ENCODE data around the gene SIM2.

SIM2 gene

GRCh38 chr21:36694031-36694515 lies 4.8 kb upstream of the SIM2 start:
- no peak overlapping the region for H3K4me3 ChIP-seq (ENCODE audit: low read length in 2 of 2)
- no peaks in the 10 kb centered on the region for H3K36me3 ChIP-seq (ENCODE audit: control insufficient read depth in 2 of 2, insufficient read depth in 2 of 2, low read length in 2 of 2)
- H3K9ac ChIP-seq (ENCODE audit: low read depth in 1 of 2, low read length in 2 of 2) = no peak overlapping the region
- H3K27ac ChIP-seq (ENCODE audit: low read depth in 2 of 2, low read length in 2 of 2) = no peak overlapping the region
- no peaks in the 10 kb centered on the region for H3K9me3 ChIP-seq (ENCODE audit: control insufficient read depth in 2 of 2, low read length in 2 of 2)
- H3K4me1 ChIP-seq (ENCODE audit: control insufficient read depth in 2 of 2, insufficient read depth in 2 of 2, low read length in 2 of 2) = peaks cover 0 to 5% of the 10 kb centered on the region in 2 donors
- H3K27me3 ChIP-seq (ENCODE audit: control insufficient read depth in 2 of 2, insufficient read depth in 2 of 2, low read length in 2 of 2) = peaks cover 74 to 88% of the 10 kb centered on the region in 2 donors

GRCh38 chr21:36694593-36695282 lies 4.2 kb upstream of the SIM2 start:
- H3K9me3 ChIP-seq (ENCODE audit: control insufficient read depth in 2 of 2, low read length in 2 of 2) = no peaks in the 10 kb centered on the region
- H3K9ac ChIP-seq (ENCODE audit: low read depth in 1 of 2, low read length in 2 of 2) = no peak overlapping the region
- H3K27ac ChIP-seq (ENCODE audit: low read depth in 2 of 2, low read length in 2 of 2) = no peak overlapping the region
- no peak overlapping the region for H3K4me3 ChIP-seq (ENCODE audit: low read length in 2 of 2)
- peaks cover 71 to 88% of the 10 kb centered on the region in 2 donors for H3K27me3 ChIP-seq (ENCODE audit: control insufficient read depth in 2 of 2, insufficient read depth in 2 of 2, low read length in 2 of 2)
- peaks cover 0 to 10% of the 10 kb centered on the region in 2 donors for H3K4me1 ChIP-seq (ENCODE audit: control insufficient read depth in 2 of 2, insufficient read depth in 2 of 2, low read length in 2 of 2)
- H3K36me3 ChIP-seq (ENCODE audit: control insufficient read depth in 2 of 2, insufficient read depth in 2 of 2, low read length in 2 of 2) = no peaks in the 10 kb centered on the region

- no peak overlapping the region for H3K27ac ChIP-seq (ENCODE audit: low read depth in 2 of 2, low read length in 2 of 2)
- no peak overlapping the region for H3K4me3 ChIP-seq (ENCODE audit: low read length in 2 of 2)
- peaks cover 70 to 88% of the 10 kb centered on the region in 2 donors for H3K27me3 ChIP-seq (ENCODE audit: control insufficient read depth in 2 of 2, insufficient read depth in 2 of 2, low read length in 2 of 2)
- no peaks in the 10 kb centered on the region for H3K36me3 ChIP-seq (ENCODE audit: control insufficient read depth in 2 of 2, insufficient read depth in 2 of 2, low read length in 2 of 2)
- no peak overlapping the region for H3K9ac ChIP-seq (ENCODE audit: low read depth in 1 of 2, low read length in 2 of 2)
- H3K4me1 ChIP-seq (ENCODE audit: control insufficient read depth in 2 of 2, insufficient read depth in 2 of 2, low read length in 2 of 2) = peaks cover 0 to 14% of the 10 kb centered on the region in 2 donors
- H3K9me3 ChIP-seq (ENCODE audit: control insufficient read depth in 2 of 2, low read length in 2 of 2) = no peaks in the 10 kb centered on the region
These were observed 3.7 kb upstream of the SIM2 start for GRCh38 chr21:36695283-36695634.

- H3K9me3 ChIP-seq (ENCODE audit: control insufficient read depth in 2 of 2, low read length in 2 of 2) = no peaks in the 10 kb centered on the region
- H3K27me3 ChIP-seq (ENCODE audit: control insufficient read depth in 2 of 2, insufficient read depth in 2 of 2, low read length in 2 of 2) = peaks cover 65 to 92% of the 10 kb centered on the region in 2 donors
- no peaks in the 10 kb centered on the region for H3K36me3 ChIP-seq (ENCODE audit: control insufficient read depth in 2 of 2, insufficient read depth in 2 of 2, low read length in 2 of 2)
- no peak overlapping the region for H3K4me3 ChIP-seq (ENCODE audit: low read length in 2 of 2)
- peaks cover 4 to 16% of the 10 kb centered on the region in 2 donors for H3K4me1 ChIP-seq (ENCODE audit: control insufficient read depth in 2 of 2, insufficient read depth in 2 of 2, low read length in 2 of 2)
- H3K9ac ChIP-seq (ENCODE audit: low read depth in 1 of 2, low read length in 2 of 2) = no peak overlapping the region
- no peak overlapping the region for H3K27ac ChIP-seq (ENCODE audit: low read depth in 2 of 2, low read length in 2 of 2)
These were observed 3.1 kb upstream of the SIM2 start for GRCh38 chr21:36695671-36696389.

GRCh38 chr21:36696390-36697059 lies 2.4 kb upstream of the SIM2 start:
- Histone ChIP-seq H3K27ac (ENCODE audit: low read depth in 2 of 2, low read length in 2 of 2) (no peak overlapping the region), H3K4me1 (ENCODE audit: control insufficient read depth in 2 of 2, insufficient read depth in 2 of 2, low read length in 2 of 2) (peaks cover 10 to 19% of the 10 kb centered on the region in 2 donors), H3K9ac (ENCODE audit: low read depth in 1 of 2, low read length in 2 of 2) (no peak overlapping the region), H3K9me3 (ENCODE audit: control insufficient read depth in 2 of 2, low read length in 2 of 2) (no peaks in the 10 kb centered on the region), H3K27me3 (ENCODE audit: control insufficient read depth in 2 of 2, insufficient read depth in 2 of 2, low read length in 2 of 2) (peaks cover 67 to 95% of the 10 kb centered on the region in 2 donors), H3K4me3 (ENCODE audit: low read length in 2 of 2) (peak overlapping the region in 1 of 2 donors; percentile 4), H3K36me3 (ENCODE audit: control insufficient read depth in 2 of 2, insufficient read depth in 2 of 2, low read length in 2 of 2) (no peaks in the 10 kb centered on the region)

GRCh38 chr21:36697060-36697850 lies 1.7 kb upstream of the SIM2 start:
- Histone ChIP-seq H3K27ac (ENCODE audit: low read depth in 2 of 2, low read length in 2 of 2) (no peak overlapping the region), H3K4me3 (ENCODE audit: low read length in 2 of 2) (no peak overlapping the region), H3K27me3 (ENCODE audit: control insufficient read depth in 2 of 2, insufficient read depth in 2 of 2, low read length in 2 of 2) (peaks cover 68 to 95% of the 10 kb centered on the region in 2 donors), H3K4me1 (ENCODE audit: control insufficient read depth in 2 of 2, insufficient read depth in 2 of 2, low read length in 2 of 2) (peaks cover 10 to 19% of the 10 kb centered on the region in 2 donors), H3K9me3 (ENCODE audit: control insufficient read depth in 2 of 2, low read length in 2 of 2) (no peaks in the 10 kb centered on the region), H3K36me3 (ENCODE audit: control insufficient read depth in 2 of 2, insufficient read depth in 2 of 2, low read length in 2 of 2) (no peaks in the 10 kb centered on the region), H3K9ac (ENCODE audit: low read depth in 1 of 2, low read length in 2 of 2) (no peak overlapping the region)

- Histone ChIP-seq H3K4me1 (ENCODE audit: control insufficient read depth in 2 of 2, insufficient read depth in 2 of 2, low read length in 2 of 2) (peaks cover 10 to 19% of the 10 kb centered on the region in 2 donors), H3K9me3 (ENCODE audit: control insufficient read depth in 2 of 2, low read length in 2 of 2) (no peaks in the 10 kb centered on the region), H3K9ac (ENCODE audit: low read depth in 1 of 2, low read length in 2 of 2) (no peak overlapping the region), H3K4me3 (ENCODE audit: low read length in 2 of 2) (no peak overlapping the region), H3K27me3 (ENCODE audit: control insufficient read depth in 2 of 2, insufficient read depth in 2 of 2, low read length in 2 of 2) (peaks cover 70 to 95% of the 10 kb centered on the region in 2 donors), H3K36me3 (ENCODE audit: control insufficient read depth in 2 of 2, insufficient read depth in 2 of 2, low read length in 2 of 2) (no peaks in the 10 kb centered on the region), H3K27ac (ENCODE audit: low read depth in 2 of 2, low read length in 2 of 2) (no peak overlapping the region)
These were observed 997 bp upstream of the SIM2 start for GRCh38 chr21:36697851-36698384.

GRCh38 chr21:36698385-36698980 lies 432 bp upstream of the SIM2 start:
- no peaks in the 10 kb centered on the region for H3K36me3 ChIP-seq (ENCODE audit: control insufficient read depth in 2 of 2, insufficient read depth in 2 of 2, low read length in 2 of 2)
- H3K4me1 ChIP-seq (ENCODE audit: control insufficient read depth in 2 of 2, insufficient read depth in 2 of 2, low read length in 2 of 2) = peaks cover 10 to 19% of the 10 kb centered on the region in 2 donors
- H3K9me3 ChIP-seq (ENCODE audit: control insufficient read depth in 2 of 2, low read length in 2 of 2) = no peaks in the 10 kb centered on the region
- H3K27ac ChIP-seq (ENCODE audit: low read depth in 2 of 2, low read length in 2 of 2) = no peak overlapping the region
- peak overlapping the region in 1 of 2 donors; percentile 29 for H3K4me3 ChIP-seq (ENCODE audit: low read length in 2 of 2)
- peaks cover 73 to 95% of the 10 kb centered on the region in 2 donors for H3K27me3 ChIP-seq (ENCODE audit: control insufficient read depth in 2 of 2, insufficient read depth in 2 of 2, low read length in 2 of 2)
- no peak overlapping the region for H3K9ac ChIP-seq (ENCODE audit: low read depth in 1 of 2, low read length in 2 of 2)

GRCh38 chr21:36699546-36700294 lies 805 bp downstream of the SIM2 start:
- Histone ChIP-seq H3K9ac (ENCODE audit: low read depth in 1 of 2, low read length in 2 of 2) (no peak overlapping the region), H3K27ac (ENCODE audit: low read depth in 2 of 2, low read length in 2 of 2) (no peak overlapping the region), H3K9me3 (ENCODE audit: control insufficient read depth in 2 of 2, low read length in 2 of 2) (no peaks in the 10 kb centered on the region), H3K36me3 (ENCODE audit: control insufficient read depth in 2 of 2, insufficient read depth in 2 of 2, low read length in 2 of 2) (no peaks in the 10 kb centered on the region), H3K4me3 (ENCODE audit: low read length in 2 of 2) (no peak overlapping the region), H3K27me3 (ENCODE audit: control insufficient read depth in 2 of 2, insufficient read depth in 2 of 2, low read length in 2 of 2) (peaks cover 75 to 95% of the 10 kb centered on the region in 2 donors), H3K4me1 (ENCODE audit: control insufficient read depth in 2 of 2, insufficient read depth in 2 of 2, low read length in 2 of 2) (peaks cover 10 to 19% of the 10 kb centered on the region in 2 donors)
